Measurements from ENCODE around the gene CHCT1. TPM values are rescaled to one million over a fixed set of nuclear protein-coding genes. Genes with fewer than 3 reads are reported as not detected.

The CHCT1 gene
- total and polyA plus RNA-seq, 2 of the 8 experiments (the other 6 are each of a cell fraction or from before 2014, with no cell fraction given), result 0.06 TPM; not detected in 1

GRCh38 chr17:60442271-60443173 lies 20.2 kb downstream of the CHCT1 start (continued):
- TF ChIP-seq RAD21 (IDR thresholded peaks at IDR 0.05 in 1 of 2, conservative IDR thresholded peaks at IDR 0.05 in 1 of 2; ENCODE audit: low read depth in 2 of 2, low read length in 2 of 2) (no peak), TCF12 (IDR thresholded peaks at IDR 0.05; ENCODE audit: low read depth, low read length) (no peak), MAFK (IDR thresholded peaks at IDR 0.05; ENCODE audit: low read depth, low read length) (no peak), SIN3A (conservative IDR thresholded peaks at IDR 0.05 in 1 of 2, IDR thresholded peaks at IDR 0.05 in 1 of 2; ENCODE audit: low read depth in 1 of 2, low read length in 2 of 2) (no peak), TAF7 (optimal IDR thresholded peaks at IDR 0.05; ENCODE audit: borderline replicate concordance, low read depth, low read length) (no peak)

Measured in H1 (cell line).